Adipose tissue (tissue), 3 donors: Measurements from ENCODE around the gene EPYC. TPM values are rescaled to one million over a fixed set of nuclear protein-coding genes. Genes with fewer than 3 reads are reported as not detected.
"Not testable (repeated sequence)": the region's sequence is repeated elsewhere in the genome, so short reads cannot be mapped to it uniquely, and the experiment has no call there.

Experiments used
- H3K27ac ChIP-seq: one replicate; pipeline ENCODE4 v1.5.1; 2013; ENCODE audit warnings: low read depth, low read length
- WGBS, 3 donors: extraction: QIAGEN DNeasy Blood & Tissue Kit; methylation state at CpG; one replicate each; pipeline ENCODE4 v1.1.7; 2013; 5-methylcytosine and 5-hydroxymethylcytosine counted together
- polyA plus RNA-seq, 3 donors: library from polyadenylated mRNA; stranded (reverse); fragments of 200-250 nt; gene quantifications; one replicate each; pipeline ENCODE4 v1.2.3, GENCODE V29; 2013
- donor health status: healthy with polysubstance abuse.
- donor health status: Bipolar disorder and iron deficiency.
- donor health status: healthy.

The EPYC gene
- polyA plus RNA-seq, 3 donors, result 0.04 to 3.8 TPM; not detected in 1

DNA sequence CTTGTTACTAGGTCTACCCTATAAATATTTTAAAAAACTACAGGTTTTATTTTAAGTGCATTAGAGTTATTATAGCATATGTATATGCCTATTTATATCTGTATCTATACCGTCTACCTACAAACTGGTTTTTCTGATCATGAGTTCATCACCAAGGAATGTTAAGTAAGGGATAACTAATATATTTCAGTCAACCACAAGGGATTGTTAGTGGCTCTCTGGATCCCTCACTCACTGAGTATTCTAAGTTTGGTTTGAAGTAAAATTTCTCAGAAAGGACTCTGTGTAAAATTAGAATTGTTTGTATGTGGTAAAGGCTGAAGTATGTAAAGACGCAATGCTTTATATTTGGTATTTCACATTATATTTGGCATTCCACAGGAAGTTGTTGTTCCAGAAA lies 4.8 kb downstream of the EPYC start:
- 87 to 91% (median 88%) methylated on average over 2 of the region's 2 CpGs for WGBS, 3 donors
- H3K27ac ChIP-seq, result no peak overlapping the region

DNA sequence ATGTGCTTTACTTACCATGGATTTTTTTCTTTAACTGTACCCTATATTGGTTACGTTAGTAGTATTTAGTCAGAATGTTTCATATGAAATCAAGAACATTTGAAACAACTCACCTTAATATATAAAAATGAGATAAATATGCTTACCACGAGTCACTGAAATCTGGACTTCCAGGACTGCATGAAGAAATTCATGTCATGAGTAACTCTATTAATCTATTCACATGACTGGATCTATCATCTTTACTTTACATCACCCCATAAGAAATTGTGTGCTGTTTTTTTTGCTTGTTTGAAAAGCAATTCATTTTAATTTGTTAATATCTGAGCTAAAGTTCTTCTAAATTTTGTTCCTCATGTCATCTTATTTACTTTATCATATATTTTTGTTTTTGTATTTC lies 5.2 kb downstream of the EPYC start:
- WGBS, 3 donors, result 88 to 91% (median 88%) methylated on average over 2 of the region's 2 CpGs
- H3K27ac ChIP-seq, result no peak overlapping the region

DNA sequence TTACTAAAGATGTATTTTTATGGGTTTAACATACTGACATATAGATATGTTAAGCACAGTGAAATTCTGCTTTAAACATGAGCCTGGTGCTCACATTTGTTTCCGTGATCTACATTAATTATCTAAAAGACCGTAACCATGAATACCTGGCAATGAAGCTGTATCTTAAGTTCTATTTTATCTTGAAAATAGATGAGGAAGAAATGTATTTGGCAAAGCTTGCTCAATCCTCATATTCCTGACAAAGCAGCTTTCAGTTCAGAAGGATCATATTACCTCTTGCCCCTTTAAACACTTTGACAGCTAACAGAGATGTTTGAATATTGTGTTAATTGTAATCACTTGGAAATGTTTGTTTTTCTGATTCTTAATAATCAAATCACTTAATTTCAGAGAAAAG lies 9.8 kb downstream of the EPYC start:
- H3K27ac ChIP-seq, result no peak overlapping the region
- WGBS, 3 donors, result 26 to 67% (median 65%) methylated on average over 2 of the region's 2 CpGs

DNA sequence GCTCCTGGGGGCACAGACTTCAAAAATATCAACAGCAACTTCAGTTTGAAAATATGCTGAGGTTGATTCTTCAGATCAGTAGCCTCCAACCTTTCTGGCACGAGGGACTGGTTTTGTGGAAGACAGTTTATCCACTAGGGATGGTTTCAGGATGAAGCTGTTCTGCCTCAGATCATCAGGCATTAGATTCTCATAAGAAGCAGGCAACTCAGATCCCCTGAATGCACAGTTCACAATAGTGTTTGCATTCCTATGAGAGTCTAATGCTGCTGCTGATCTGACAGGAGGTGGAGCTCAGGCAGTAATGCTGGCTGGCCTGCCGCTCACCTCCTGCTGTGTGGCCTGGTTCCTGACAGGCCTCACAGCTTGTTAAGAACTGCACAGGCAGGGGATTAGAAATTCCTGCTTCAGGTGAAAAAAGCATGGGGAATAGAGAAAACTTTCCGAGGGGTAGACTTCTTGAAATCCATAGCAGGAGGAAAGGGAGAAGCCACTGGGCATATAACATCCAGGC lies 12.8 kb downstream of the EPYC start:
- WGBS, 3 donors, result 80 to 89% (median 83%) methylated on average over 3 of the region's 3 CpGs
- H3K27ac ChIP-seq, result no peak overlapping the region

DNA sequence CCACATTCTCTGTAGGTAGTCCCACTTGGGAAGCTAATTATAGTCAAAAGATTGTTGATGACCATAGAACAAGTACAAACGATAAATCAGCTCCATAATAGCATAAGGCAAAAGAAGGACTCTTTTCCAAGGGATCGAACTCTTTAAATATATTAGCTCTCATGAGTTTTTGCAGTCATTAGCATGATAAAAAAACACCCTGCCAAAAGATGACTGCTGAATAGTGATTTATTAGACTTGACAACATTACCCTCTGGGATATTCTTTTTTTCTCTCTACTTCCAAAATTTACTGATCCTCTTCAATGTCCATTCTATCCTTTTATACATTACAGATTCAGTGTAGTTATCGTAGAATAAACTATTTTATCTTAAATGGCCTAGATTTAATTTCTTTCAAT lies 14.2 kb downstream of the EPYC start:
- WGBS, 3 donors, result 41 to 49% (median 43%) methylated on average over 3 of the region's 3 CpGs
- H3K27ac ChIP-seq, result no peak overlapping the region

DNA sequence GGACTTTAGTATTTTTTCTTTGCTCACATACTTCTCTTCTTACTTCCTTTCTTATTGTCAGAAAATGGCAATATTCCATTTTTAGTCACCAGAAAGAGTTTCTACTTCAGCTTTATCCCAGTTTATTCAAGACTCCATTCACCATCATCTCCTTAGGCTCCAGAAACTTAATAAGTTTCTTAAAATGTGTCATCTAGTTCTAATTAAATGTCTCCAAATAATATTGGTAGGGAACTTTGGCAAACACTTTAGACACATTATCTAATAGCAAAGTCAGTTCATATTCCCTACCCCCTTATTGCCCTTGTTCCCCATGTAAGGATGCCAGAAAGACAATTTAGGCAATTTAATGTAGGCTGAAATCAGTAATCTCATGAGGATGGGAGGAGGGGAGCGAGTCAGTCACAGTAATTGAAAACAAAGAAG lies 15.1 kb downstream of the EPYC start:
- no peak overlapping the region for H3K27ac ChIP-seq
- WGBS, 3 donors, result 66 to 92% (median 68%) methylated on average over 1 of the region's 1 CpG

DNA sequence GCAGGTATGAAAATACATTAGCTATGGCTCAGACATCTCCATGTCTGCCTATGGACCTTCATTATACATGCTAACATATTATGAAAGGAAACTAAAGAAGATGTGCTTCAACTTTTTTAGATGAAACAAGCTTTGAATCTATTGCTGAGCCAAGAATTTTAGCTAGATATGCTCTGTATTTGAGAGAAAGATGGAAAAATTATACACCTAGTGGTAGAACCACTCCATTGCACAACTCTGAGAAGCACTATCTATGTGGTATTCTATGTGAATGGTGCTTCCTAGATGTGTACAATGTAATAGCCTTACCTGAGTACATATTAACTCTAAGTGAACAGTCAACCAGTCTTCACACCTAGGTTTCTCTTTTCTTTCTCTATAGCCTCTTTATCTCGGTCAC lies 17.3 kb downstream of the EPYC start:
- whole genome bisulfite sequencing, 3 donors, result 87 to 91% (median 90%) methylated on average over 1 of the region's 1 CpG
- no peak overlapping the region for H3K27ac ChIP-seq

DNA sequence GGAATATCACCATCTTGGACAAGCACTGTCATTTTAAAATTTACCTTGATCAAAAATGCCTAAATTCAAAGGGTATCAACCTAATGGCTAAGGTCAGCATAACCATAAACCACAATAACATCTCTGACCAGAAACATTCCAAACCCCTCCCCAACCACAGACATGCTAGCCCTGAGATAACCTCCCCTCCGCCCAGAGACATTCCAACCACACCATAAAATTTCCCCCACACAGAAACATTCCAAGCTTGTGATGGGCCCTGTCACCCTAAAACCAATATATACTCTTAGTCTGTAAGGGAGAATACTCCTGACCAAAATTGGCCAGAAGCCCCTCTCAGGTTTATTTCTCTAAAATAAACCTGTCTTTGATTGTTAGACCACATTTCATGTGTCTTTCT lies 17.7 kb downstream of the EPYC start:
- WGBS, 3 donors, result 79 to 100% (median 88%) methylated on average over 1 of the region's 1 CpG
- H3K27ac ChIP-seq, result no peak overlapping the region

DNA sequence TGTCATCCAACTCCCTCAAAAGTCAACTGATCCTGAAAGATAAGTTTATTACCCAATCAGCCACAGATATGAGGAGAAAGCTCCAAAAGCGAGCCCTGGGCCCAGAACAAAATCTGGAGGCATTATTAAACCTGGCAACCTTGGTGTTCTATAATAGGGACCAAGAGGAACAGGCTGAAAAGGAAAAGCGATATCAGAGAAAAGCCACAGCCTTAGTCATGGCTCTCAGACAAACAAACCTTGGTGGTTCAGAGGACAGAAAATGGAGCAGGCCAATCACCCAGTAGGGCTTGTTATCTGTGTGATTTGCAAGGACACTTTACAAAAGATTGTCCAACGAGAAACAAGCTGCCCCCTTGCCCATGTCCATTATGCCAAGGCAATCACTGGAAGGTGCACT lies 19.4 kb downstream of the EPYC start:
- H3K27ac ChIP-seq, result not testable (repeated sequence)
- WGBS, 3 donors, result 77 to 92% (median 90%) methylated on average over 3 of the region's 3 CpGs

DNA sequence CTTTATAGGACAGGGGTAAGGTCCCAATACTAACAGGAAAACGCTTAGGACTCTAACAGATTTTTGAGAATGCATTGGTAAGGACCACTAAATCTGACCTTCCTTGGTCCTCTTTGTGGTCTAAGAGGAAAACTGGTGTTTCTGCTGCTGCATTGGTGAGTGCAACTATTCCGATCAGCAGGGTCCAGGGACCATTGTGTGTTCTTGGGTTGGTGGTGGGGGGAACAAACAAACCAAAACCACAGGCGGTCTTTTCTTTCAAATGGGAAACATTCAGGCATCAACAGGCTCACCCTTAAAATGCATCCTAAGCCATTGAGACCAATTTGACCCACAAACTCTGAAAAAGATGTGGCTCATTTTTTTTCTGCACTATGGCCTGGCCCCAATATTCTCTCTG lies 20.7 kb downstream of the EPYC start:
- no peak overlapping the region for H3K27ac ChIP-seq
- 70 to 89% (median 85%) methylated on average over 3 of the region's 3 CpGs for WGBS, 3 donors

DNA sequence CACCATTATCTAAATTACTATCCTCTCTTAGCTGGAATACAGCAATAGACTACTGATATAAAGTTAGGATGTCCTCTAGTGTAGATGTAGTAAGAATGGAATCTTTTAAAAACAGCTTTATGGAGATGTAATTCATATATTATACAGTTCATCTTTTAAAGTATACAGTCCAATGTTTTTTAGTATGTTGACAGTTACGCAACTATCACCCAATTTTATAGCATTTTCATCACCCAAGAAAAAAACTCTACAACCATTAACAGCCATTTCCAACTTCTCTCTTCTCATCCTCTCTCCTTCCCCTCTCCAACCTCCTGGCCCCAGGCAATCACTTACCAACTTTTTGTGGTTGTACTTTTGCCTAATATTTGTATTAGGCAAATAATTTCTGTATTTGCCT lies 22.6 kb downstream of the EPYC start:
- H3K27ac ChIP-seq, result no peak overlapping the region
- WGBS, 3 donors, result 93 to 97% (median 96%) methylated on average over 1 of the region's 1 CpG

DNA sequence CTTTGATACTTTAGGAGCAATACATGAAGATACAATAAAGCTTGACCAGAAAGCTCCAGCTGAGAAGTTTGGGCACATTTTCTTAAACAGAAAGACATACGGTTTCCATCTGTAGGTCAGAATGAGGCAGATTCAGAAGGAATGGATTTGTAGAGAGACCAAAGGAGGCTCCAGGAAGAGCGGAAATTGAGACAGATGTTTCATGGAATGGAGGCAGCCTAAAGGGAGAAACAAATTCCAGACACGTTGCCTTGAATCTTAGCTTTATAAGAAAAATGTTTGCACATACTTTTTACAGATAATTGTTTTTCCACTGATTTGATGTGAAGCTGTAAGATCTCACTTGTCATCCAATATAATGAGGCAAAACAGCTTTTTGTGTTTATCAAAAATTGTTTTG lies 24.8 kb downstream of the EPYC start:
- 51 to 70% (median 56%) methylated on average over 3 of the region's 3 CpGs for WGBS, 3 donors
- H3K27ac ChIP-seq, result no peak overlapping the region

DNA sequence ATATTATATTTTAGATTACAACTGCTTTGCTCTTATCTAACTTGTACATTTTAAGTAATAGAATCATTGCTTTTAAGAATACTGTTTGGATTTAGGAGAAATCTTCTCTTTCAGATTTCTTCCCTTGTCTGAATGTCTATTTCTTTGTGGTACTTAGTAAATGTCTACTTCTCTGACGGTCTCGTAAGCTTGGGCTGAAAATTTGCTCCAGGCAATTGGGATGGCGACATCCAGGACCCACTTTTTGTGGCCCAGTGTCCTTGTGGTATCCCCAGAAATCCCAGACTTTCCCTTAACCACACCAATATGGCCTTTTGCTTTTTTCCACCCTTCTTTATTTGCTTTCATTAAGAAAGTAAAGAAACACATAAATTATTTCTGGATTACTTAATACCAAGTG lies 25.8 kb downstream of the EPYC start:
- 79 to 87% (median 85%) methylated on average over 3 of the region's 3 CpGs for WGBS, 3 donors
- H3K27ac ChIP-seq, result no peak overlapping the region

DNA sequence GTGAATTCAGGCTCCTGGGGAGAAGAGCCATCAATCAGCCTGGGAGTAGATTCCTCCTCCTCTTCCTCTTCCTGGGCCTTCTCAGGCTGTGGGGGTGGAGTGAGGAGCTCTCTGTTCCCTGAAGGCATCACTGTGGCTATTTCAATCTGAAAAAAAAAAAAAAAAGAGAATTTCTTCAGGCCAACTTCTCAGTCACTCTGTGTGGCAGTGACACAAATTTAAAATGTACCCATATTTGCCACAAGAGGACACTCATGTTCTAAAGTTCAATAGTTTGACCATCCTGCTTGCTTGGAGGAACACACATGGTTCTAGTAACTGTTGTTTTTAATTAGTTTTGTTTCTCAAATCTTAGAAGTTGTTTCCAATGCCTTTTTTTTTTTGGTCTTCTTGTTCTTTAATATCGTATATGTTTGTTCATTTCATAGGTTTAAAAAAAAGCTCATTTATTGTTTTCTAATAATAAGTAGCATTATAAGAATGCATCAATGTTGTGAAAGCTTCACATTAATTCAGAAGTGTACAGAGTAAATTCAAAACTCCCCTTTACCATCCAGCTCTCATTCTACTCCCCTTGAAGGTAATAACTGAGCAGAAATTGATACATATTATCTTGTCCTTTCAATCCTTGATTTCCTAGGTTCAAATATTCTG lies 26.5 kb downstream of the EPYC start:
- WGBS, 3 donors, result 29 to 44% (median 42%) methylated on average over 1 of the region's 1 CpG
- no peak overlapping the region for H3K27ac ChIP-seq

DNA sequence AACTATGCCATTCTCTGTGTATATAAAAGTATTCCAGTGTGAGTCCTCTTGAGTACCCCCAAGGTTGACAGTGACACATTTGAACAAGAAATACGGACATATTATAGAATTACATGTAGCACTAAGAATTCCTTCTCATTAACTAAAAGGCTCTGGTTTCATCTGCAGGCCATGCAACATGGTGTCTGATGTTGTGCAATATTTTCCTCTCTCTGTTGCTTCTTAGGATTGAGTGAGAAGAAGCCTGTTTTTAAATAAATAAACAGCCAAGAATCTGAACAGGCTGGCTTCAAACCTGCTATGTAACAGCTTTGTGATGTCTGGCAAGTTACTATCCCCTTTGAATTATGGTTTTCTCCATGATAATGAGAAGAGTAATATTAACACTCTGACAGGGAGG lies 27.5 kb downstream of the EPYC start:
- no peak overlapping the region for H3K27ac ChIP-seq
- whole genome bisulfite sequencing, 3 donors, result 70 to 89% (median 86%) methylated on average over 1 of the region's 1 CpG

DNA sequence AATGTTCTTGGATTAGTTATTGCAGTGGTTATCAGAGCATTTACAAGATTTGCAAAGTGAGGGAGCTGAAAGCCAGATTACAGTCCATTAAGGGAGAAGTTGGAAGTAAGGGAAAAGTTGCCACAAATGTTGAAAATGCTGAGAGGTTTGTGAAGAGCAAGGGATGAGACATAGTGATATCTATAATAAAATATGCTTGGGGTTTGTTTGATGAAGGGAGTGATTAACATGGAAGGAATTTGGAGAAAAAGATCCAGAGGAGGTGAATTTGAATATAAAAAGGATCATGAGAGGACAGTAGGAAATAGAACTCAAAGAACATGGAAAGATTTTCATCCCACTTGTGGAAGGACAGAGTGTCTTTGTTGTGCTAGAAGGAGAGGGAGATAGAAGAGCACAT lies 30.5 kb downstream of the EPYC start:
- H3K27ac ChIP-seq, result no peak overlapping the region

DNA sequence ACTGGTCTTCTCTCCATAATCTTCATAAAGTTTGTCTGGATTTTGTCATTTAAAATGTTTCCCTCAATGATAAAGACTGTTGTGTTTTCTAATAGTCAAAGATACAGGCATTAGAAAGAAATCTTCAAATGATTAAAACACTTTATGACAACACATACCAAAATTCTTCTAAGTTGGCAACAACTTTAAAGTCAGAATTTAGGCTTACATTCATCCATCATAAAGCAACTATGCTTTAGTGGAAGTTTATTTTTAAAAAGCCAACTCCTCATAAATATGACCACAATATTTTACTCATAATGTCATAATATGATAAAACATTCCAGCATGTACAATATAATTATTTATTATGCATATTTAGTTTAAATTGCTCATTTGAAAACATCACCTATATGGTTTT lies 32.5 kb downstream of the EPYC start:
- H3K27ac ChIP-seq, result no peak overlapping the region

DNA sequence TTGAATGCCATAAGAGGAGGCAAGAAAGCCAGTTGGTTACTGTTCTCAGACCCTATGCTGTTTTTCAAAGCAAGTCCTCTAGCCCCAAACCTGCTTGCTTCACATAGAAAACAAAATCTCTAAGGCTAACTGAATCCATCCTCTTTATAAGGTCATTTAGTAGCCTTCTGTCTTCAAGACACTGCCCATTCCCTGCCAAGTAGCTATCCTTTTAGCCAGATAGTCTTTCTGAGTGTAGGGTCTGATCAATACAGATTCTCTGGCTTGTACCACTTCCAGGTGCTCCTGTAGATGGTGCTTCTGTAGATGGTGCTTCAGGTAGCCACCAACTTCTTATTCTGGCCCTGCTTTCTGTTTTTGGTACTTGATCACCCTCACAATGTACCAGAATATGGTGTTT lies 33.9 kb downstream of the EPYC start:
- no peak overlapping the region for H3K27ac ChIP-seq

DNA sequence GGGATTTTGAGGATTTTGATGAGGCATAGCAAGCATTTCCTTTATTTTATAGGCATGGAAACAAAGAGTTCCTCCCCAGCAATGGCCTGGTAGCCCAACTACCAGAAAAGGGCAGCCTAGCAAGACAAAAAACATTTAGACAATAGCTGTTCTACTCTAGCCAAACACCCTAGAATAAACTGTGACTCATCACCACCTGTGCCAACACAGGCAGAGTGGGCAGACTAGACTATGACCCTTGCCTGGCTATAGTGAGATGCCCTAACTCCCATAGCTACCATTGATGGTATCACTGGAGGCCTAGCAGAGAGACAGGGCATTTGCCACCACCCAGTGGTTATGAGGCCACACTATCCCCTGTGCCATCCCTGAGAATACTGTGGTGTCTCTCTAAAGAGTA lies 34.3 kb downstream of the EPYC start:
- no peak overlapping the region for H3K27ac ChIP-seq

DNA sequence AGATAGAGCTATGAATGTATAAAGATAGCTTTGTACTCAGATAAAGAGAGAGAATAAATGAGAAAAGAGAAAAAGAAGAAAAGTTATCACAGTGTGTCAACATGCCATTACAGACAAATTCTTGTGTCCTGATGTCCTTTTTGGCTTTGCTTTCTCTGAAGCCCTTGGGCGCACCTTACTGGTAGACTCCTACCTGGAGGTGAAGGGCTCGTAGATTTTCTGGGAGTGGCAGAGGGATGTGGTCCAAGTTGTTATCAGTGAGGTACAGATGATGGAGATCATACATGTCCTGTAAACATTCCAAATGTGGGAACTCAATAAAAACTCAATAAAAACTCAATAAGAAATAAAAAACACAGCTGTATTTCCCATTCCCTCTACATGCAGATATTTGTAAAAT lies 34.9 kb downstream of the EPYC start:
- WGBS, 3 donors, result 87 to 93% (median 87%) methylated on average over 2 of the region's 2 CpGs
- no peak overlapping the region for H3K27ac ChIP-seq

DNA sequence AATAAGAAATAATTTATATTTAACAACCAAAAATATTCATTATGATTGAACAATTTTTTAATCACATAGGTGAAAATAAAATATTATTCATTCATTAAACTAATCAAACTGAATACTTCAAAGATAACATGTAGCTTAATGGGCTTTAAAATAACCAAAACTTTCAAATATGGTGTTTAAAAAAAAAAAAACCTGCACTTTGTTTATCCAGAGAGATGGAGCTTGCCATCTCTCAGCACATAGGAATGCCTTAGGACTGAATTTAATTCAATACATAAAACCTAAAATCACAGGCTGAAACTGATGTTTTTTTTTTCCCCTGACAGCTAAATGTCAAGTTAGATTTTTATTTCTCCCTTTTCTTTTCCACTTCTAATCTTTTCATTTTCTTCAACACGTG lies 35.4 kb downstream of the EPYC start:
- 0 to 57% (median 0%) methylated on average over 1 of the region's 1 CpG for WGBS, 3 donors
- no peak overlapping the region for H3K27ac ChIP-seq
